HG02884 (cell line): Measurements from ENCODE around the gene EFR3B.
A peak's percentile ranks its signal among the peaks of the same experiment; 100 is the strongest.

Experiments
- ATAC-seq: cut with Tn5 transposase; IDR thresholded peaks from one replicate; pipeline ENCODE4 v1.9.1; 2021; ENCODE audit warnings: mild to moderate bottlenecking, moderate library complexity; ENCODE audit not compliant: unreplicated experiment

The EFR3B gene

DNA sequence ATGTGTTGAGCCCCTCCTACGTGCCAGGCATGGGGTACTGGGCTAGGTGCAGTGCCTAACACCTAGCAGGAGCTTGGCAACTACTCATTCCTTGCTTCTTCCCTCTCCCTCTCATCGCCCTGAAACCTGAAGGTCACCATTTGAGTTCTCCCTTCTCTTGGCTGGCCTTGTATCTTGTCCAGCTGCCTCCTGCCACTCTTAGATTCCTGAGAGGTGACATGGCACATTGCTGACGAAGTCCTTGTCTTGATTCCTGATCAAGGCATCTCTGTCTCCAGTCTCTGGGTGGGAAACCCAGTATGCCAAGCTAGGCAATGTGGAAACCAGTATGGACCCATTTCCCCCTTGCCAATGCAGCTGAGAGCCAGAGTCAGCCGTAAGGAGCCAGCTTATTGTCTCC, 9.0 kb upstream of the EFR3B start:
- ATAC-seq, result no peak

DNA sequence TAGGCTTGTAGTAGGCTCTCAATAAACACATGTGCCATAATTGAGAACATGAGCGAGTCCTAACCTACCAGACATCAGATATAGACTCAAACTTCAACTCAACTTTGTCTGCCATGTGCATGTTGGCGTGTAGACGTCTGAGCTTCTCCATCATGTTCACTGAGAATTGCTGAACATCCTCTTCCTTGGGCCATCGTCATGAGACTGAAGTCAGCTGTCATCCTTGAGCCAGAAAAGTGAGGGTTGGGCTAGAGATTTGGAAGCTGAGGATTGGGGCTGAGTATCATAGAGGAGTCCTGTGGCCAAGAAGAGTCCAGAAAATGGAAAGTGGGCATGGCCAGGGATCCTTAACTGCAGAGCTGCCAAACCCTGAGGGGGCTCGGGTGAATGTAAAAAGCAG, 7.8 kb upstream of the EFR3B start:
- no peak for ATAC-seq

DNA sequence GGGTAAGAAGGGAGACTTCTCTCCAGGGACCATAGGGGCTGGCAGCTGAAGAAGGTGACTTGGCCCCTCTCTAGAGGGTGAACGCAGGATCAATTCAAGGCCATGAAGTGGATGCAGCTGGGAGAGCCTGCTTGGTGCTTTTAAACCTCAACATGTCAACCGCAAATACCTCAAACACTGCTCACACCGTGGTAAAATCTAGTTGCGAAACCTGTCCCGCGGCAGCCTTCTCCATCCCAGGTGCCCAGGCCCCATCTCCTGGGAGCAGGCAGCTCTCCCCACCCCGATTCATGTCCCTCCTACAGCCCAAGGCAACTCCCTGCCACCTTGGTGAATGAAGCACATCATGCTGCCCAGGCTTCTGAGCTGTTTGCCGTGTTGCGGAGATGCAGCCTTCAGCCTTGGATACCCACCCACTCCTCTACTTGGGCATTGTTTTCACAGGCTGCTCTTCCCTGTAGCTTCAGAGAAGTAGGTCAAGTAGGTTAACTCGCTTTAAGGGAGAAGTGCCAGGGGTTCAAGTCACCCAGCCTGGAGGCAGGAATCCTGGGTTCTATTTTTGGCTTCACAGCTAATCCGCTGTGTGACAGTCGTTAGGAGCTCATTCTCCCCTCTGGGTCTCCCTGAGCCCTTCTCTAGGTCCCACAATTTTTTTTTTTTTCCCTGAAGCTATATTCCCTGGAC, 6.2 kb upstream of the EFR3B start:
- ATAC-seq, result no peak

DNA sequence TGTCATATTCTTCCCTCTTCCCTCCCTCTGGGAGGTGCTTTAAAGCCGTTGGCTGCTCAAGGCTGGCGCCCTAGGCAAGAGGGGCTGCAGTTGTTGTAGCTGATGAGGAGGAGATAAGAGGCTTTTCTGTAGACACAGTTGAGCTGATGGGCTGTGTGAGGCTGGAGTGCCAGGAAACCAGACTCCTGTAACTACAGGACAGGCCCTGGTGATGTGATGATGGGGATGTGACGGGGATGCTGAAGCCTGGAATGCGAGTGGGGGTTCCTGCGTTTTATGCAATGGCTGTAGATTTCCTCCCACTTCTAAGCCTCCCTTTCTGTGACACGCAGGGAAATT, 5.7 kb upstream of the EFR3B start:
- no peak for ATAC-seq

DNA sequence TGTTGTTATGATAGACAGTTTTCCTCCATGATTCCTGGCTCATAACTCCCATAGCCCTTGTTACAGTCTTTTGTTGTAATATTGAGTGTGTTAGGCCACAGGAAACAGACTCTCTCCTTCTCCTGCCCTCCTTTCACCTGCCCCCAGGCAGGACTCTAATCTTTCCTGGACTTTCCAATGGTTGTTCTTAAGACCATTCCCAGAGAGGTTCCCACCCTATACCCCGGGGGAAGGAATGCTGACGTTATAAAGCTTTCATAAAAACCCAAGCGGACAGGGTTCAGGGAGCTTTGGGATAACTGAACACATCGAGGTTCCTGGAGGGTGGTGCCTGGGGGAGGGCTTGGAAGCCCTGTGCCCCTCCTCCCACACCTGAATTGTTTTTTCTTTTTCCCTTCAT, 2.8 kb upstream of the EFR3B start:
- ATAC-seq, result no peak

DNA sequence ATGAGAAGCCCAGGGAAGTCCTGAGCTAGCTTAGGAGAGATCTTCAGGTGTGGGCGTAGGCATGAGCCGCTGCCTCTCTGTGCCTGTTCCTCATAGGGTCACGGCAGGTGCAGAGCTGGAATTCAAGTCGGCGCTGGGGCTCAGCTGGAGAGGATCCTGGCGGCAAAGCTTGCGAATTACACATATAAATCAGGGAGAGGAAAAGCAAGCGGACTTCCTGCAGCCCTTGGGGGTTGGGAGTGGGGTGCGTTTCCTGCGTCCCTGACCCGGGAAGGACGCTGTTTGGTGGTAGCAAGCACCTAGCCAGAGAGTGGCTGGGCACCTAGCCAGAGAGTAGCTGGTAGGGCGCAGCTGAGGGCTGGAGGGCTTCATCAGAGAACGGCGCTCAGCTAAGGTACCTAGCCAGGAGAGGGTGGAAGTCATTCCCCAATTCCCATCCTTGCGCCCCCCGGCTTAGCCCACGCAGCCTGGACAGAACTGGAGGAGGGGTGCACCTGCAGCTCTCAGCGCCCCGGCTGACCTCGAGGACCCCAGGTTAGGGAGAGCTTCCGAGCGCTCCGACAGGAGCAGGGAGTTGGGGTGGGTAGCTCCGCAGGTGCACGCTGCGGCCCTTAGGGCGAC, 459 bp upstream of the EFR3B start:
- no peak for ATAC-seq

DNA sequence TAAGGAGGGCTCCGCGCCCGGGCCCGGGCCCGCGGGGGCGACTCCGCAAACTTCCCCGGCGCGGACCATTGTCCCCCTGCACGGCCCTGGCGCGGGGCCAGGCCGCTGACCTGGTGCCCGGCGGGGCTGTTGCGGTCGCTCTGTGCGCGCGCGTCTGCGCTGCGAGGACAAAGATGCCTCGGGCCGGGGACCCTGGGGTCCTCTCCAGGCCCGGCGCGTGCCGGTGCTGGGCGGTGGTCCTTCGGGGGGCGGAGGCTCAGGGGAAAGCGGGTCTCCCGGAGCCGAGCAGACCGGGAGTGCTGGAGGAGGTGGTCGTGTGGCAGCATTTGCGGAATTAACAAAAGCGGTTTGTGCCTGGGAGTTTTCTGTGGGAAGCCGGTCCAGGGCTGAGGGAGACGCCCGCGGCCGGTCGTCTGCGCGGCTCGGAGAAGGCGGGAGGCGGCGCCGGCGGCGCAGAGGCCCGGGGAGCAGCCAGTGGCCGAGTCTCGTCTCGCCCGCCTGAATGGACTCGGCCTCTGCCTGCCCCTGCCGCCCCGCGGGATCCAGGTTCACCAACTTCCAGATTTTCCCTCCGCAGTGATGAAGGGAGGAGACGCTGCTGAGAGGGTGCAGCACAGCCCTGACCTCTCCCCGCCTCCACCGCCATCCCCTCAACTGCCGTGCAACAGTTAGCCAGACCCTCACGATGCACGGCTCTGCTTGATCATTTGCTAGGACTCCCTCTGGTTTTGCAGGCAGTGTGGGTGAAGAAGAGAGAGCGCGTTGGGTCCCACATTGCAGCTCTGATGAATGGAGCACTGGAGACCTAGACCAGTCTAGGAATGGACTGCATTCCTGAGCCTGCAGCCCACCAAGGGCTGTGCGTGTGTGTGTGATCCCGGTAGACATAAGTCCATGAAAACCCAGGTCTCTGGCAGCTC, 705 bp downstream of the EFR3B start:
- no peak for ATAC-seq

DNA sequence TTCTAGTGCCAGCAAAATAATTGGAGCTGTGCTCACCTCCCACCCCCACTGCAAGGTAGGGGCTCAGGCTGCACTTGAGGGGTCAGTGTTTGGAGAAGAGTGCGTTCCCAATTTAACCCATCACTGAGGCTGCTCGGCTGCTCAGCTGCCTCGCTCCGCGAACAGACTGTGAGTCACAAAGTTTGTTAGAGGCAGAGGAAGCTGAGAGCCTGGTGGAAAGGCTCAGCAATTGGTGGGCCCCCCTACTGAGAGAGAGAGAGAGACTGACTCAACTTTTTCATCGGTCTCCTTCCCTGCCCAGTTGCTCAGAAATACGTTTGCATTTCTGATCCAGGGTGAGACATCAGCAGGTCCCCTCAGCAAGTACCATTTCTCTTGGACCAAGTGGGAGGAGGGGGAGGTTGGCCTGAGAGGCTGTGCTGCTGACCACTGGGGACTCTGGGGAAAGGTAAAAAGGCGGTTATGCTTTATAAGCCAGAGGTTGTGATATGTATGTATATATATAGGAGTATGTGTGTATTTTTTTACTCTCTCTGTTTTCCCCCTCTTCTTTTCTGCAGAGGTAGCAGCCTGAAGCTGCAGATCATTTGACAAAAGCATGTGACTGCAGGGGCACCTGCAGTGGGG, 1.5 kb downstream of the EFR3B start:
- ATAC-seq, result no peak

DNA sequence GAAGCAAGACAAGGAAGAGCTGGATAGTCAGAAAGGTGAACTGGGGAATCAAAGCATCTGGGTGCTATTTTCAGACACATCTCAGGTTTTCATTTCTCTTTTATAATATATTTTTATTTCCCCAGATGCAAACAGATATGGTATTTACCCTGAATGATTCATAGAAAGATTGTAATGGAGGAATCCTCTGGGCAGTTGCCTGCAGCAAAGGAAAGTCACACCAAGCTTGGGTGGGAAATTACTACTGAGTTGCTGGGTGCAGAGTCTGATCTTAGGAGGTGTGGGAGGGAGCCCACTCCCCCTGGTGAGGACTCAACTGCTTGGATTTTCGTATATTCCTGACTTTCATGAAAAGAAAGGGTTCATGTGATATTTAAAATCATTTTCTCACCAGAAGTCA, 2.1 kb downstream of the EFR3B start:
- ATAC-seq, result no peak

DNA sequence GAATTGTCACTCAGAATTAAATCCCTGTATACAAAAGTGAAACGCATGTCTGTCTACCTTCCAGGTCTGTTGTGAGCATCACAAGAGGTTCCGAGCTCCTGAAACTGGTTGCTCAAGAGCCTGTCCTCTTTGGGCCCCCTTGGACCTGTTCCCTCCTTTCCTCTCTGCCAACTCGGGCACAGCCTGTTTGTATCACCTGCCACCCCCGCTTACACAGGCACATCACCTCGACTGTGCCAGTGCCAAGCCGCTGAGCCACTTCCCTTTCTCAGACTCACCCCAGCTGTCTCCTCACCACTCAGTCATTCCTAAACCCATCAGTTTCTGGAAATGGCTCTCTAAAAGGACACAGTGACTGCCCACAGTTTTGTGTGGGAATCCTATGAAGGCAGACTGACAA, 3.1 kb downstream of the EFR3B start:
- ATAC-seq, result no peak

DNA sequence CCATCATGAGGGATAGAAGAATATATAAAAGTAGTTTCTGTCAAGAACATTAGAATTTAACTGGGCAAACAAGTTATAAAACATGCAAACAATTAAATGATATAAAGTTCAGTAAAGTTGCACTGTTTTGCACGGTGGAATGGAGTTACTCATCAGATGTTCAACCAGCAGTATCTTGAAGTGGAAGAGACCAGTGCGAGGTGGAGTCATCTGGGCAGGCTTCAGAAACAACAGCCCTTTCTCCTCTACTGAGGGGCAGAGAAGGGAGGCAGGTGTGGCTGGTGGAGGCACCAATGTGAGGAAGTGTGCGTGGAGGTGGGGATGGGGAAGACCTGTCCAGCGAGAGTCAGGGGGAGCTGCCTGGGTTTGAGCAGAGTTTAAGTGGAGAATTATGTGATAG, 7.5 kb downstream of the EFR3B start:
- ATAC-seq, result no peak

DNA sequence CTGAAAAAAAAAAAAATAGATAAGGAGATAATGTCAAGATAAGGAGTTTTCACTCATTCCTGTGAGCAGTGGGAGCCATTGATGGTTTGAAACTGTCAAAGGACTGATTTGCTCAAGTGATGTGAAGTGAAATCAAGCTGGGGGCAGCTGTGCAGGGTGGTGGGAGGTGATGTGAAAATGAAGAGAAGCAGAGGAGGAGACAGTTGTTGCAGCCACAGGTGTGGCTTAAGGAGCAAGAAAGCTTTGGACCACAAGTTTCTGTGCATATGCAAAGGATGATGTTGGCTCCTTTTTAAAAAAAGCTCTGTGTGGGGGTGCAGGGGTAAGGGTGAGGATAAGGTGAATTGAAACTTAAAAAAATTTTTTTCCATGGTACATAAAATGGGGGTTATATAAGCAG, 8.3 kb downstream of the EFR3B start:
- peak; percentile 81 for ATAC-seq

DNA sequence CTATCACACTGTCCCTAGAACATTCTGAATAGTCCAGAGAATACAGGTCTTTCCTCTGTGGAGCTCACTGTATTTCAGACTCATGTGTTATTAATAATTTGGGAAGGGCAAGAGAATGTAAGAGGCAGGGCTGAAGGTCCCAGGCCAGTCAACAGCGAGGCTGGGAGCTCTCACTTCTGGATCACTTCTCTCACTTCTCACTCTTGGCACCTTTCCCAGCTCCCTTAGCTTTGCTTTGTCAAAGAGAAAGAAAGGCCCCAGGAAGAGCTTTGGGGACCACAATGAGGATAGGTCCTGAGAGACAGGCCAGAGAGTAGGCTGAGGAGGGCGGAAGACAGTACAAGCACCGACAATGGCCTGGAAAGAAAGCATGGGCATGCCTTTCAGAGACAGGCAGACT, 11.2 kb downstream of the EFR3B start:
- ATAC-seq, result no peak

DNA sequence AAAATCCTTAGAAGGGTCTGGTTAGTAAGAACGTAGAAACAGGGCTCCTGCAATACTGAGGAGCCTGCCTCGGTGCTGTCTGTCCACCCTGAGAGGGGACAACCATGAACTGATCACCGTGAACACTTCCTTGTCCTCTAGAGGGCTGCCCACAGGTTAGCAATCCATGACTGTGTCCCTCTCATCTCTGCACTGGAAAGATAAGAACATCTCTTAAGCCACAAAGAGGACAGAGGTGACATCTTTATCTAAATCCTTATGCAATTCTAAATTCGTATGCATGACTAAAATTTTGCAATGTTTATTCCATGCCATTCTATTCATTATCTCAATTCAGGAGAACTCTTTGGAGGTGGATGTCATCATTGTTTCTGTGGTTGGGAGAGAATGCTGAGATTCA, 12.8 kb downstream of the EFR3B start:
- no peak for ATAC-seq

DNA sequence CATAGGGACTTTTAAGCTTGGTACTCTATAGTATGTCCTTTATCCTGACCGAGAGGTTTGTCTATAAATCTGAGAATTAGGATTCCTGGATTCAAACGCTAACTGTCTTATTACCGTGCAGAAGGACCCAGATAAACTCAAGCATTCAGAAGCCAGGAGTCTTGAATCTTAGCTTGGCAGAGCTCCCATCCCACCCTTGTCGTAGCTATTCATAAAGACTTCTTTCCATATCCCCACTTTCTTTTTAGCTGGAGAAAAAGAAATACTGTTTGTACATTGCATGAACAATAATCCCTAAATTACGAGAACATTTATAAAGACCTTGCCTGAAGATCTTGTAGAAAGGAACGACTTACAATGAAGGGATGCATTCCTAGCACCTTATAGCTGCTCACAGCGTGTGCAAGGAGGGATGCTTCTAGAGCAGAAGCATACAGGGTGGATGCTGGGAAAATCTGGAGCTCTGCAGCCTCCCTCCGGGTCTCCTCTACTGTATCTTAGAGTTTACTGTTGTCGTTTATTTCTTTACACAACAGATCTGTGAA, 13.6 kb downstream of the EFR3B start:
- no peak for ATAC-seq

DNA sequence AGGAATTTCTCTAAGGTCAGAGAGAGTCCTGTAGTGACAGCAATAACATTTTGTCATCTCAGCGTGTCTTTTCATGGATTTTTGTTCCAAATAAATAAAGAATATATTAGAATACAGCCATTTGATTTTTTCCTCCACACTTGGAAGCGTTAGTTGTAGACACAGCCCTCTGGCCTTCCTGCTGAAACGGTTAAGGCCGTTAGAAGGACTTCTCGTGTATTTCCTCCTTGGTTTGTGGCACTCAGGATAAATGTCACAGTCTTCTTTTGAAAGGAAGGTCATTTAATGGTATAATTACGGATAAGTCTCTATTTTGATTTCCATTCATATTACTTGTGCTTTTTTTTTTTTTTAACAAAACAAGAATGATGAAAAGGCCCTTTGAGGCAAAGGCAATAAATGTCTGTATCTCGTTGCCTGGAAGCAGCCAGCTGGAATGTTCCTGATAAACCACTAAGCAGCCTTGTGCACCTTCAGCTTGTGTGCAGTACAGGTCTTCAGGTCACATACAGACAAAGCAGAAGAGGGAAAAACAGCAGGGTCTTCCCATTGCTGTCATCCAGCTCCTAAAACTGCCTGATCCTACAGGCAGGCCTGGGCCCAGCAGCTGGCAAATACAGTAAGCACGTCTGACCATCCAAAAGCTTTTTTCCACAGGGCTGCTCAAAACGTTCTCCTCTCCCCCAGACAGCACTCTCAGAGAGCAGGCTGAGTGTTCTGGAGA, 14.4 kb downstream of the EFR3B start:
- ATAC-seq, result no peak

DNA sequence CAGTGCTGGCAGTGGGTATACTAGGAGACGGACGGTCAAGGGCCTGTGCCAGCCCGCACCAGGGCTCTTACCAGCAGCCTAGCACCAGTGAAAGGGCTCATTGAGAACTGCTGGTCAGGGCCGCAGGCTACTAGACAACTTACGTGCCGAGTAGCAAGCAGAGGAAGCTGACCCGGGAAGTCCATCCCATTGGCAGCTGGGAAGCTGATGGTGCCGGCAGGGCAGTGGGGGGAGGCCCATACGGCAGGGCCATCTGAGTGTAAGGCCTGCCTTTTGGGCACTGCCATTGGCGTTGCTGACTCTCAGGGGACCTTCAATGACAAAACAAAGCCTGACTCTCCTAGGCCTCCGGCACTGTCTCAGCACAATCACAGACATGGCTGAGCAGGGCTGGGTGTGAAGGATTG, 20.6 kb downstream of the EFR3B start:
- no peak for ATAC-seq

DNA sequence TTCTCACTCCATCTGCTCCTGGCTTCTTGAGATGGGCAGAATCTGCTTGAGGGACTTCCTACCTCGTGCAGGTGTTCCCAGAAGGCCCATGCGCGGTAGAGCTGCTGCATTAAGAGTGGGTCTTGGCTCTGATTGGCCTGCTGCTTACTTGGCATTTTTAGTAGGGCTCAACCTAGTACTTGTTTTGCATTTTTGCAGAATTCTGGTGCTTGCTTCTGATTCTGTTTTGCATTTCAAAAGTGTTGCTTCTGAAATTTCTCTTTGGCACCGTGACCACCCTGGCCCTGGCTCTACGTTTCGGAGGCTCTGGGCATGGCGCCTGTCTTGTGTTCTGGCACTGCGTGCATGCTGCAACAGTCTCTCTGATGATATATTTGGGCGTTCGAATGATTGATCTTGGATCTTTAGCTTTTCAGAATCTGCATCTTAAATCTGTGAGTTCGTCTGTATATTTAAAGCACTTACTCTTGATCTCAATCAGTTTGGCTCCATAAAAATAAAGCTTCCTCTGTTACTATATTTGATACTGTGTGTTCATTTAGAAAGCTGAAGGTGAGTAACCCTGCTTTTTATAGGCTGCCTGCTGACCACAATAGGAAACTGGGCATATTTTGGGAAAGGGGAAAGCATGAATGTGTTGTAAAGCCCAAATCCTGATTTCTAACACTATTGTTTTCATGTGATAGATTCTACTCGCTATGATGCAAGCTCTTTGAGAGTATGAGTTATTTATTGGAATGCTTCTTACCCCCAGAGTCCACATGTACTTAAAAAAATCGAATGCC, 22.2 kb downstream of the EFR3B start:
- ATAC-seq, result no peak

DNA sequence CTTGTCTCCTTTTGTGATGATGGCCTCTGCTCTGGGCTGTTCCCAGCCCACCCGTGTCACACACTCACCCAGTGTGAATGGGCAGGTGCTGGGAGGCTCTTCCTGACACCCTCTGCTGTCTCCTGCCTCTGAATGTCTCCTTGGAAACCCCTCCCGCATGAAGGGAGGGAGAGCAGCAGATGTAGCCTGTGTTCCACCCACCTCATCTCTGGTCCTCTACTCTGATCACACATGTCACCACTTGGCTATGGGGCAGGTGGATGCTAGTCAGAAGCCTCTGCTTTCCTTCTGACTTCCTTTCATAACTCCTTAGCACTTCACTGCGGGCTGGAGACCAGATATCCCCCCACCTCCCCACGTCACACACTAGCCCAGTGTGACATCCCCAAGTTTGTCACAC, 23.9 kb downstream of the EFR3B start:
- ATAC-seq, result no peak

DNA sequence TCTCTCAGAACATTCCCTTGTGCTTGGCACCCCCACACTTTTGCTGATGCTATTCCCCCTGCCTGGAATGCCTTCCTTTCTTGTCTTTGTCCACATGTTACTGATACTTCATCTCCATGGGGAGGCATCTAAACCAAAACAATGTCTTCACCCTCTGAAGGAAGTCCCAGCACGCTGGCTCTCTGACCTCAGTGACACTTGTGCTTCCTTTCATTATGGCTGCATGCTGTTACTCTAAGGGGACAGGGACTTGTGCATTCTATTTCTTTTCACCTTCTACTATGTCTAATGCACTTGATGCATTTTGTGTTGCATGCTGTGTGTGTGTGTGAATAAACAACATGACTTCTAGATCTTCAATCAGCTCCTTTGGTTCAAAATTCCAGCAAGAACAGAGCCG, 24.6 kb downstream of the EFR3B start:
- ATAC-seq, result no peak
